ENCODE results near the gene WDR35. TPM values are rescaled to one million over a fixed set of nuclear protein-coding genes. Genes with fewer than 3 reads are reported as not detected.
A peak's percentile ranks its signal among the peaks of the same experiment; 100 is the strongest.
"Not testable (repeated sequence)": the region's sequence is repeated elsewhere in the genome, so short reads cannot be mapped to it uniquely, and the experiment has no call there.

WDR35 gene
- total RNA-seq, 1 donor from 2014 or later, result 5.8 TPM

DNA sequence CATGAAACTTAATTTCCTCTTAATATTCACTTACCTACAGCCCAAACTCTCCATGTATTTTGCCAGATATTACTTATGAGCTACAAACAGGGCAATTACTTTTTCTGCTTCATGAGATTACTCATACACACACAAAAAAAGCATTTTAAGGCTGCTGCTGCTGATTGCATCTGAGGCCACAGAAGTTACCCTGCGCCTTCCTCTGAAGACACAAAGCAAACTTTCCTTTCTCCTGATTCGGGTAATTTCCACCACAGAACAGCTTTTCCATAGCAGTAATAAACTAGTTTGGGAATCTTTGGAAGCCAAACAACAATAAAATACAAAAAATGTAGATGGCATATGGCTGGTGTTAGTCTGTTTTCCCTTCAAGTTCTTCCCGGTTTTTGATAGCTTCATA lies 94.4 kb downstream of the WDR35 start:
- no peak for DNase-seq (ENCODE audit: low read depth in 2 of 2)

DNA sequence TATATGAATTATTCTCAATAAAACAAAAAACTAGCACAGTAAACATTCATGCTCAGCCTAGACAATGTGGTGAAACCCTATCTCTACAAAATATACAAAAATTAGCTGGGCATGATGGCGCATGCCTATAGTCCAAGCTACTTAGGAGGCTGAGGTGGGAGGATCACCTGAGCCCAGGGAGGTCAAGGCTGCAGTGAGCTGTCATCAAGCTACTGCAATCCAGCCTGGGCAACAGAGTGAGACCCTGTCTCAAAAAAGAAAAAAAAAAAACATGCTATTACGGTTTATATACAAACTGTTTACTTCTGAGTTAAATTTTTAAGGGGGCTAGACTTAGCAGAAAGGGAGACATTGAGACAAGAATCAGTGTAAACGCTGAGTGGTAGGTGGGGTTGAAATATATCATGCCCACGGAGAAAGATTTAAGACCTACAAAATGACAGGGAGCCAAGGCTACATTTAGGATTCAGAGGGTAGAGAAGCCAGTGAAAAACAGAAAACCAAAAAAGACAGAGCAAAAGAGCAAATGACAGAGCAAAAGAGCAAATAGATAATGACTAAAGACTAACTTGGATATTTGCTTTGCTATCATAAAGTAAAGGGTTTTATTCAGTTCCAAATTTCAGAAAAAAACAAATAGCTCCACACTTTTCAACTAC lies 95.6 kb downstream of the WDR35 start:
- DNase-seq (ENCODE audit: low read depth in 2 of 2), result no peak

DNA sequence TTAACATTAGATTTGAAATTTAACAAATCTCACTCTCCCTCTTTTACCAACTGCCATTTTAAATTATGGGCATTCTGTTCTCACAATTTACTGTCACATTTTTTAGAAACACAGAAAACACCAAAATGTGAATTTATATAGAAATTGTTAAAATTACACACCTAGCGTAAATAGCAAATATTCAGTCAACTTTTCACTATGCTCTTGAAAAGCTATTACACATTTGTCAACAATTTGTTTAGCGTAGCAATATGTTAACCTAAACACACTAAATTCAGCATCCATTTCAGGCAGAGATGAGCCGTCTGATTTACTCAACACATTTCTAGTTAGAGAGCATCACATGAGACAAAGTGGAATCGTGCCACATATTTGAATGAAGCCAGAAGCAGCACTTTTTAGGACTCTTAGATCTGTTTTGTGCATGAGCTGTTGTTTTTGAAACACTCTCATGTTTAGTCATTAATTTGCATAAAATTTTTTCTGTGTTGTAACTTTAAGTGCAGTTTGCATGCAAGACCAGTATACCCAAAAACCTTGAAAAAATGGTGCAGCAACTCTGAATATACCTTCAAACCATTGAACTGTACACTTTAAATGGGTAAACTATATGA lies 96.3 kb downstream of the WDR35 start:
- DNase-seq (ENCODE audit: low read depth in 2 of 2), result no peak

DNA sequence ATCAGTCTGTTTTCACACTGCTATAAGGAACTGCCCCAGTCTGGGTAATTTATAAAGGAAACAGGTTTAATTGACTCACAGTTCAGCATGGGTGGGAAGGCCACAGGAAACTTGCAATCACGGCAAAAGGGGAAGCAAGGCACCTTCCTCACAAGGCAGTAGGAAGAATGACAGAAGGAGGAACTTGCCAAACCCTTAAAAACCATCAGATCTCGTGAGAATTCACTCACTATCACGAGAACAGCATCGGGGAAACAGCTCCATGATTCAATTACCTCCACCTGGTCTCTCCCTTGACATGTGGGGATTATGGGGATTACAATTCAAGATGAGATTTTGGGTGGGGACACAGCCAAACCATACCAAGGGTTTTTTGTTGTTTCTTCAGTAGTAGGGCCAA lies 97.9 kb downstream of the WDR35 start:
- peak in 1 of 2 donors; percentile 44 for DNase-seq (ENCODE audit: low read depth in 2 of 2)

DNA sequence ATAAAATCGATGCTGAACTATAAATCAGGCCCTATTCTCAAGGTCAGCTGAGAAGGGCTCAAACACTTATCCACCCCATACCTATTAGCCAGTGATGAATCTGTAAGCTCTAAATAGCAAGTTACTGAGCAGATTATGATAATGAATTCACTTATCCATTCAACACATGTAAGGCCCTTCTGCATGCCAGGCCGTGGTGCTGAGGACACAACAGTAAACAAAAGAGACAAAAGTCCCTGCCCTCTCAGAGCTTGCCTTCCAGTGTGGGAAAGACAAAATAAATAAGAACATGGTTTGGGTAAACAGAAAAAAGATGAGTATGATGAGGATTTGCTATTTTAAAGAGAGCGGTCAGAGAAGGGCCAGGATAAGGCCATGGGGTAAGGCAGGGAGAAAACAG lies 99.8 kb downstream of the WDR35 start:
- DNase-seq (ENCODE audit: low read depth in 2 of 2), result no peak

DNA sequence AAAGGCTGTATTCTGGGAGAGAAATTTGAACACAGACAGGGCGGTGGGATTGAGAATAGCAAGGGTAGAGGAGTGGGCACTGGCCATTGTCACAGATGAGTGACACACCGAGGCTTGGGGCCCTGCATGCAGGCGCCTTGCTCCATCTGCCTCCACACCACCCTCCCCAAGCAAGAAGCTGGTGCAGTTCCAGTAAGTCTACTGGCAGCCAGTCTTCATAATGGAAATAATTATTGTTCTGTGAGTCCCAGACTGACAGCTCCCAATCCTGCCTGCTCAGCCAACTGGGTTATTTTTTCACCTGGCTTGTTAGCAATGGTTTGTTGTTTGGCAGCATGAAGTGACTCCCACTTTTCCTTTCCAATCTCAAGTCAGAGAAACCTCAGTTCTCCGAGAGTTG lies 101.1 kb downstream of the WDR35 start:
- no peak for DNase-seq (ENCODE audit: low read depth in 2 of 2)

DNA sequence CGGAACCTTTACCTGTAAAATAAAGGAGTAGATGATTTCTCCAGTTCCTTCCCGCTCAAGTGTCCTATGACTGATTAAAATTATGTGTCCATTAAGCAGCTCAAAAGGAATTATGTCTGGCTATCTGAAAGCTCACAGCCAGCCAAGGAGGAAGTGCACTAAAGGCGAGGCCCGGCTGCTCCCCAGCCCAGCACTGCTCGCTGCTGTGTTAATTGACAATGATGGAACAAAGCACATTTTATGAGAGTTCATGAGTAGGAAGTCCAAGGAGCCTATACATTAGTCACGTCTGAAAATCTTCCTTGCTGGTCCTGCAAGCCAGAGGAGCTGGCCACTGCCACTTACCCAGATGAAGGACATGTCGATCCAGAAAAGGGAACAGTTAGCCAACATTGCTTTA lies 102.4 kb downstream of the WDR35 start:
- no peak for DNase-seq (ENCODE audit: low read depth in 2 of 2)

DNA sequence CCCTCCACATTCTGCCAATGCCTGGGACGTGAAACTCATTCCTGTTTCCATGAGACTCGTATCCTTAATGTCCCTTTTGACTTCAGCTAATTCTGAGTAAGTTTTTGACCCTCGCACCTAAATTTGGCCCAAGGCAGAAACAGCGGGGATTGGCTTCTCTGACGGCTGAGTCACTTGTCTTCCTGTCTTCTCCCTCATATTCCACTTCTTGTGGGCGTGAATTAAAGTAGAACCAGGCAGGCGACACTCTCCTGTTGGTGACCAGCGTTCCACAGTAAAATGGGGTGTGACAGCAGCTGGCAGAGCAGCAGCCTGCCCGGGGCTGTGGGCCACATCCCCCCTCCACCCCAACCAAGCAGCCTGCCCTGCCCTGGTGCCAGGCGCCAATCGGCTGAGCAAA lies 103.6 kb downstream of the WDR35 start:
- no peak for DNase-seq (ENCODE audit: low read depth in 2 of 2)

DNA sequence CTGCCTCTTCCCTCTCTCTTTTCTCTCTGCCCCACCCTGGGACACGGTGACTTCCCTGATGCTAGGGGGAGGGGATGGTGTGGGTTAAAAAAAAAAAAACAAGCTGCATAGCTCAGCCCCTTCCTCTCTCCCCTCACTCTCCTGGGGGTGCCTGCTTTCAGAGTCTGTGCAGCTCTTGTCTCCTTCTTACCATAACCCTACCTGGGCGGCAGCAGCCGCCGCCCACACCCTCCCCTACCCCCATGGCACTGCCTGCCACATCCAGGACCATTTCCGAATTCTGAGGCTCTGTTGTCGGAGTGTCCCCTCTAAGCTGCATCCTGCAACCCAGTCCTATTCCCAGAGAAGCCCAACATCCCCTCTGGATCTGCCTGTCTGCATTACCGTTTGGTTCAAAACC lies 104.1 kb downstream of the WDR35 start:
- DNase-seq (ENCODE audit: low read depth in 2 of 2), result no peak

DNA sequence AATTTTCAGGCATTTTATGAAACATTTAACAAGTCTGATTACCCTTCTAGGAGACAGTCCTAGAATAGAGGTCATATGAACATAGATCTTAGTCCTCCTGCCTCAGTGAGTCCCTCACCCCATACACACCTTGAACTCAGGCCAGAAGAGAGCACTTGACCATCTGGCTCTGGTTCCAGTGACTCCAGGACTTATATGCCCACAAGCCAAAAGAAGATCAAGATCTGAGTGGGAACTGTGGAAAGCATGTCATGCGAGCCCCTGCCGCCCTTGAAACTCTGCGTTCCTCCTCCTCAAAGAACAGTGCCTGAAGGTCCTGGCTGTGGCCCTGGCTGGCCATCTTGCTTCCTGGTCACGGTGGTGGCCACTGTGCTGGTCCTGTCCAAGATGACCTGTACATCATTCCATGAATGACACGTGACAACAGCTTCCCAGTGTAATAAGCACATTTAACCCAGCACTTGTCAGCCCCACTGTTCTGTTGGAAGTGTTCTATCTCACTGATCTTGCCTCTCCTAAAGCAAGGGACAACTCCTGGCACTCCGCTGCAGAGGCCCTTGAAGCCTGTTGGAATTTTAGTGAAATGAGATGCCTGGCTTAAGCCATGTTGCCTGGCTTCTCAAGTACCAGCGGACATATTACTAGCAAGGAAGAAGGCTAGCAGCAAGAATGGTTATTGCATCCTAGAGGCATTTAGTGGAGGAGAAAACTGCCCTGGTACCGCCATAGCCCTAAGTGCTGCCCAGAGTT lies 105.8 kb downstream of the WDR35 start:
- DNase-seq (ENCODE audit: low read depth in 2 of 2), result no peak

DNA sequence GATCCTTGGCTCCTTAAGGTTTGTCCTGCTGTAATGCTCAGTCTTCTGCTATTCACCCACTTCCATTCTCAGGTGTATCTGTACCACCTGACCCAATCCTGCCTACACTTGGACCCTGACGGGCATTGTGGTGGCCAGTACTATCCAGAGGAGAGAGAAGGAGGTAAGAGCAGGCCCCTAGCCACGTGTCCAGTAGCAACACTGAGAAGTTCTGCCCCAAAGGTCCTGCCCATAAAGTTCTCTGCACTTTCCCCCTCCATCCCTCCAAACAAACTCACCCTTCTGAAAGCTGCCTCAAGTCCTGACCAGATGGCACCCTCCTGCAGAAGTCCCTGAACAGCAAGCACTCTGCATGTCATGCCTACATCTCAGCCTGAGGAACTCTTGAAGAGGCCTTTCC lies 106.4 kb downstream of the WDR35 start:
- DNase-seq (ENCODE audit: low read depth in 2 of 2), result no peak

DNA sequence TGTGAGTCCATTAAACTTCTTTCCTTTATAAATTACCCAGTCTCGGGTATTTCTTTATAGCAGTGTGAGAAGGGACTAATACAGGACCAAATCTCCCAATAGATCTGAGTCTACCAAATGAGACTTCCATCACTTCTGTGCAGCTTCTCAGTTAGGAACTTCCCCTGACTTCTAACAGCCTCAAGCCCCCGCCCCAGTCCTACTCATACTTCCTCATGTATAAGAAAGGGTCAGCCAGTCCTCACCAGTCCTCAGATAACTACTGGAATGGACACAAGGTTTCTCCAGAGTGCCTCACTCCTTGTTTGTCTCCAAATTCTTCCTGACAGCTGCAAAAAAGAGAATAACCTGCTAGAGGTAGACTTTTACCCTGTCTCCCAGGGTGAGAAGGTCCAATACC lies 107.6 kb downstream of the WDR35 start:
- no peak for DNase-seq (ENCODE audit: low read depth in 2 of 2)

DNA sequence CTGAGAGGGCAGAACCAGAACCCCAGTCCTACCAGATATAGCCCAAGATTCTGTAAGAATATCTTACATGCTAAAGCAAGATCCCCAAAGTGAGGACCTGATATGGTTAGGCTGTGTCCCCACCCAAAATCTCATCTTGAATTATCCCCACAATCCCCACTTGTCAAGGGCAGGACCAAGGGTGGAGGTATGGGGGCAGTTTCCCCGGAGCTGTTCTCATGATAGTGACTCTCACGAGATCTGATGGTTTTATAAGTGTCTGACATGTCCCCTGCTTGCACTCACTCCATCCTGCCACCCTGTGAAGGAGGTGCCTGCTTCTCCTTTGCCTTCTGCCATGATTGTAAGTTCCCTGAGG lies 108.0 kb downstream of the WDR35 start:
- DNase-seq (ENCODE audit: low read depth in 2 of 2), result no peak

DNA sequence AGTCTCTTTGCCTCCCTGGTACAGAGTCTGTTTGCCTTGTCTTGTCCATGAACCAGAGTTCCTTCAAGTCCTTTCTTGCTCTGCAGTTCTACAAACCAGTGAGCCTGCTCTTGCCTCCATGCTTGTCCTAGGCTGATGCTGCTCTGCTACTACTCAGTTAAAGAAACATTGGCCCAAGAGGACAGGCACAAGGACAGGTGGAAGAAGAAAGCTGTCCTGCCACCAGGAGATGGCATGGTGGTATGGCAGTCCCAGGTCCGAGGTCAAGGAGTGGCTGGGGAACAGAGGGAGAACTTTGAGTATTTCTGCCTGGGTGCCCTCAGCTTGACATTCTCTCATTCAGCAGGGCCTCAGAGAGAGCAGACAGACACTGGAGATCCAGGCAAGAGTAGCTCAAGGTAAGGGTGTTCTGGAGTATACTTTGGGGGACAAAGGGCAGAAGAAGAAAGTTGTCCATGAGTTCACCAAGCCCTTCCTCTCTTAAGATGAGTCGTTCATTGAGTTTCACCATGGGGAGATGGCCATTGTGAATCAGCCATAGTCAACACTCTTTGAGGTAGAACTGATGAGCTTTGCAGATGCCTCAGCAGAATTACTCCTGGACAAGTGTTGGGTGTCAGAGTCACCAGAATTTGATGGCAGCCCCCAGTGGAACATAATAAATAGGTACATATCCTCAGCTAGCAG lies 108.5 kb downstream of the WDR35 start:
- DNase-seq (ENCODE audit: low read depth in 2 of 2), result no peak

DNA sequence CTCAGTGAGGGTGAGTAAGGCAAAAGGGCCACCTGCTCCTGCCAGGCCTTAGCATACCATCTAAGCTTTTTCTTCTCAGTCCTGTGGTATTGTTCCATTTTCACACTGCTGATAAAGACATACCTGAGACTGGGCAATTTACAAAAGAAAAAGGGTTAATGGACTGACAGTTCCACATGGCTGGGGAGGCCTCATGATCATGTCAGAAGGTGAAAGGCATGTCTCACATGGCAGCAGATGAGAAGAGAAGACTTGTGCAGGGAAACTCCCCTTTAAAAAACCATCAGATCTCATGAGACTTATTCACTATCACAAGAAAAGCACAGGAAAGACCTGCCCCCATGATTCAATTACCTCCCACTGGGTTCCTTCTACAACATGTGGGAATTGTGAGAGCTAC lies 109.7 kb downstream of the WDR35 start:
- DNase-seq (ENCODE audit: low read depth in 2 of 2), result not testable (repeated sequence)

DNA sequence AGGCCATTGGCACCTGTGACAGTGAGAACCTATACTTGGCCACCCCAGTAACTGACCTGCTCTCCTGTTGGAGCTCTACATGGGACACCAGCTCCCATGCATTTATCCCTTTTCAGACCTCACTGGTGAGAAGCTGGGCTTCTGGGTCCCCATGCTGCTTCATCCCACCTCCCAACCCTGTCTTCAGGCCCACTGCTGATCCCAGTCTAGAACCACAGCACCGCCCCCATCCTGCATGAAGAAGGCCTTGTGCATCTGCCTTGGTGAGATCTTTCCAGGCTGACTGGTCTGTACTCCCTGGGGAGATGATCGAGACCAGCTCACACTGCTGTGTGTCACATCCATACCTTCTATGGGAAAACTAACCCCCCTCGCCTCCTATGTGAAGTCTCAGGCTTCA lies 110.8 kb downstream of the WDR35 start:
- DNase-seq (ENCODE audit: low read depth in 2 of 2), result no peak

DNA sequence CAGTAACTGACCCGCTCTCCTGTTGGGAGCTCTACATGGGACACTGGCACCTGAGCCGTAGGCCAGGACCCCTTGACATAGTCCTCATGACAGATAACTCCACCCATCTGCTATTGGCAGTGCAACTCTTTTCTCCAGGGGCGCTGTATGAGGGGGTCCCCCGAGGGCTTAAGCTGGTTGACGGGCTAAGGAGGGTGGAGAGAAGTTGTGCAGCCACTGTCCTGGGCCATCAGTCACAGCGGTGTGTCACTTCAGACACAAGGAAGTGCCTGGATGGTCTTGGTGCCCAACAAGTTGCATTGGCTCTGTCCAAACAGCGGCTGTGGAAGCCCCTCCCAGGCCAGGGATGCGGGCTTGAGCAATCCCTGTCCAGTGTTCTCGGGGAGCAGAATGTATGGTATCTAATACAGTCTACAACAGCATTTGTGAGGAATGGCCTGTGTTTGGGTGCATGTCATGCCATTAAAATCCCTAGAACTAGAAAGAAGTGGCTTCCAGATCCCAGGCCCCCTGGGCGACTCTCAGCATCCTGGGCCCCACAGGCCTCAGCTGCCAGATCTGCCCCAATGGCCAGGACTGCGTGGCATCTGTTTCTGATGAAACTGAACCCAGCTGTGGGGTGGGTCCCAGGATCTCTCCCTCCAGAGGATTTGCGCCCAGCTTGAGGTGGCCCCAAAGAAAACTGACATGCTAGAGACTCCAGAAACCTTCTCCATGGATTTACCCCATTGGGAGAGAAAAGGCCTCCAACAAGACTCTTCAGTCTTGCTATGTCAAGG lies 111.4 kb downstream of the WDR35 start:
- DNase-seq (ENCODE audit: low read depth in 2 of 2), result no peak

DNA sequence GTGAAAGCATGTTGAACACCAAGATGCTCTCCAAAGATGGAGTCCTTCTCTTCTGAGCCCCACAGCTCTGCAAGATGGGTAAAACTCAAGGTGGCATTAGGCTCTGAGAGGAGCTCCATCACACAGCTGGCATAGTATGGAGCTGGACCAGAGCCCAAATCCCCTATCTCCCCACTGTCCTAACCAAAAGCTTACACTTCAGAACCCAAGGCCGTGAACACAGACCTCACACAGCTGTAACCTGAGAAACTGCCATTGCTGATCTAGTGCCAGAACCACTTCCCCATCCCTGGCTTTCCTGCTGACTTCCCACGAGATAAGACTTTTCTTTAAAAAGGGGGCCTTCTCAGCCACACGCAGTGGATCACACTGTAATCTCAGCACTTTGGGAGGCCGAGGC lies 113.2 kb downstream of the WDR35 start:
- DNase-seq (ENCODE audit: low read depth in 2 of 2), result no peak

DNA sequence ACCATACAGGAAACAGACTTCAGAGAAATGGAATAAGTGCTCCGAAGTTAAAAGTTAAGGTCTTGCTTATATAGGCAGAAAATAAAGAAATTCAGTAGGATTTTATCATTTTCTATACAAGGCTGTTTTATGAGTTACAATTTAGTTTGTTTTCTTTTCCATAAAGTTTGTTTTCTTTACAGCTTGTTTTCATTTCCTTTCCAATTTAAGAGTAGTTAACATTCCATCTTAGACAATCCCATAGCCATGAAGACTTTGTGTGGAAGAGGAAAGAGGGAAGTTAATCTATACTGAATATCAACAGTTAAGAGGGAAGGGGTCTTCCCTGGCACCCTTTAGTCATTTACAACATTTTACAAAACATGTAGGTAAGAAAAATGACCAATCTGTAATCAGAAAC lies 114.6 kb downstream of the WDR35 start:
- no peak for DNase-seq (ENCODE audit: low read depth in 2 of 2)

DNA sequence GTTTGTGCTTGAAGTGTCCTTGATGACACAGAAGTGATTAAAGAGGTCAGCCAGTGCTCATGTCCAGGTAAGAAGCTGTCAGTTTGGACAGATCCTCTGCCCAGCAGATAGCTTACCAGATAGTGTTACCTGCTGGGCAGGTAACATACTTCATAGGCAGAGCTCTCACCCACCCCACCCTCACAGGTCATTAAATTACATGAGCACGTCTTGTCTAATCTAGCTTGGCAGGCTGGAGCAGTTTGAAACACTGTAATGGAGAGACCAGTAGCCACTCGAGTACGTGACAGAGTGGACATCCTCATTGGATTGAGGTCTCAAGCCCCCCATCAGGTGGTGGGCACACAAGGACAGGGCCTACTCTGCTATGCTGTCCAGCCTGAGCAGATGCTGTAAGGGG lies 115.2 kb downstream of the WDR35 start:
- DNase-seq (ENCODE audit: low read depth in 2 of 2), result no peak

DNA sequence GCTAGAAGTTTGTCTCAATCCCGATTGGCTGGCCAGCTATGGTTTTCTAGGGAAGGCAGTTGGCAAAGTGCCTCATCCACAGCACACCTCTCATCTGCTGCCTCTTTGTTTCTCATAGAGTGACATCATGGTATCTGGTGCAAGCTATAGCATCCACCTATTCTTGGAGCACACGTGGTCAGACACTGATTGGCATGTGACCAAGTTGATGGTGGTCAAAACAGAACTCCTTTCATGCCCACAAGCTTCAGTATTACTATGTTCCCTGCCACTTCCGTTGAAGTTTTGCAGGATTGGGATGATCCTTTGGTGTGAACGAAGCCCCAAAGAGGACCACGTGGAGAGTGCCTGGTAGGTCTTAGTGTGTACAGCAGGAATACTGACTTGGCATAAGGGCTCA lies 116.9 kb downstream of the WDR35 start:
- no peak for DNase-seq (ENCODE audit: low read depth in 2 of 2)

DNA sequence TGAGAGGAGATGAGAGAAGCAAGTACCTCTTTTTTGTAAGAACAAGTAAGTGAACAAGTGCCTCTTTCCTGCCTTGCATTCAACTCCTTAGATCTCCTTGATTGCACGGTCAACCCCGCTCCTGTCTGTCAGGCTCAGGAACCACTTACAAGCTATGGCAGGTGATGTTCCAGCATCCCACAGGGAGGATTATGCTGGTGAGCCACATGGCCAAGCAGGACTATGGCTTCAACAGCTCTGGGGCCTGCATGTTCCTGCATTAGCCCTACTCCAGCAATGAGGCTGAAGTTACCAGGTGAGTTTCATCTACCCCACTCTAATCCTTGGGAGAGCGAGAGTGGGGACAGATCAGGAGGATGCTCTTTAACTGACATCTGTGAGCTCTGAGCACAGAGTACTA lies 117.6 kb downstream of the WDR35 start:
- DNase-seq (ENCODE audit: low read depth in 2 of 2), result no peak
